ENCODE results near the gene SLC49A4.

DNA sequence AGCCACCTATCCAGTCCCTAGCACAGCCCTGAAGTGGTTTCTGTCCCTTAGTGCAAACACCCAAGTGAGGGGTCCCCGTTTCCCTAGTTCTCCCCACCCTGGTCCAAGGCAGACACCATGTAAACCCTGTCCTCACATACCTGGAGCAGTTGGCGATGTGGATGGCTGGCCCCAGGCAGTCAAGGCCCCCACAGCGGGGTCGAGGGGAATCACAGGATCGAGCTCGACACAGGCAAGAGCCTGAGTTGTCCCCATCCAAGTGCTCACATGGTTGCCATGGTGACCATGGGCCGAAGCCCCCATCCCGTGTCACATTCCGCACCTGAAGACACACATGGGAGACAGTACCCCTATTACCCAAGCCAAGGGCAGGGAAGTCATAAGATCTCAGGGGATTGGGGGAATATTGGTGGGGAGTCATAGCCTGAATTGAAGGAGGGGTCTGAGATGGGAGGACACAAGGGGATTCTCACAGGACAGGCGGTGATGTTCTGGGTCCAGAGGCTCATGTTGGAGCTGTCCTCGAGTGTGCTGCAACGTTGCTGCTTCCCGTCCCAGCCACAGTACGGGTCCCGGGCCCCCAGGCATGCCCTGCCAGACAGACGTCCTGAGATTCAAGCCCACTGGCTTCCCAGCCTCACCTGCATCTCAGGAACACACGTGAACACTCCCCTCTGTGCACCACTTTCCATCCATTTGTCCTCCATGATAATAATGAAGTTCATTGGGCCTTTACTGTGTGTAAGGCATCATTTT is 120.6 kb downstream of the SLC49A4 start:
- no peak for TF ChIP-seq PBX3 (IDR thresholded peaks at IDR 0.05)
- no peak for TF ChIP-seq YY1 (IDR thresholded peaks at IDR 0.05; ENCODE audit: low read depth)
- TF ChIP-seq, protein P1, sequence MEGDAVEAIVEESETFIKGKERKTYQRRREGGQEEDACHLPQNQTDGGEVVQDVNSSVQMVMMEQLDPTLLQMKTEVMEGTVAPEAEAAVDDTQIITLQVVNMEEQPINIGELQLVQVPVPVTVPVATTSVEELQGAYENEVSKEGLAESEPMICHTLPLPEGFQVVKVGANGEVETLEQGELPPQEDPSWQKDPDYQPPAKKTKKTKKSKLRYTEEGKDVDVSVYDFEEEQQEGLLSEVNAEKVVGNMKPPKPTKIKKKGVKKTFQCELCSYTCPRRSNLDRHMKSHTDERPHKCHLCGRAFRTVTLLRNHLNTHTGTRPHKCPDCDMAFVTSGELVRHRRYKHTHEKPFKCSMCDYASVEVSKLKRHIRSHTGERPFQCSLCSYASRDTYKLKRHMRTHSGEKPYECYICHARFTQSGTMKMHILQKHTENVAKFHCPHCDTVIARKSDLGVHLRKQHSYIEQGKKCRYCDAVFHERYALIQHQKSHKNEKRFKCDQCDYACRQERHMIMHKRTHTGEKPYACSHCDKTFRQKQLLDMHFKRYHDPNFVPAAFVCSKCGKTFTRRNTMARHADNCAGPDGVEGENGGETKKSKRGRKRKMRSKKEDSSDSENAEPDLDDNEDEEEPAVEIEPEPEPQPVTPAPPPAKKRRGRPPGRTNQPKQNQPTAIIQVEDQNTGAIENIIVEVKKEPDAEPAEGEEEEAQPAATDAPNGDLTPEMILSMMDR (IDR thresholded peaks at IDR 0.05), result no peak
- no peak for TF ChIP-seq SIN3A (IDR thresholded peaks at IDR 0.05; ENCODE audit: borderline replicate concordance, low read depth, low read length)
- no peak for TF ChIP-seq POLR2AphosphoS5 (IDR thresholded peaks at IDR 0.05; ENCODE audit: low read depth, low read length)
- TF ChIP-seq GATA2 (CRISPR knock-in tag; IDR thresholded peaks at IDR 0.05), result no peak
- TF ChIP-seq EZH2phosphoT487 (IDR thresholded peaks at IDR 0.05; ENCODE audit: borderline replicate concordance, low read depth), result no peak
- TF ChIP-seq MAX (IDR thresholded peaks at IDR 0.05; ENCODE audit: low read depth), result no peak
- TF ChIP-seq, protein P2, sequence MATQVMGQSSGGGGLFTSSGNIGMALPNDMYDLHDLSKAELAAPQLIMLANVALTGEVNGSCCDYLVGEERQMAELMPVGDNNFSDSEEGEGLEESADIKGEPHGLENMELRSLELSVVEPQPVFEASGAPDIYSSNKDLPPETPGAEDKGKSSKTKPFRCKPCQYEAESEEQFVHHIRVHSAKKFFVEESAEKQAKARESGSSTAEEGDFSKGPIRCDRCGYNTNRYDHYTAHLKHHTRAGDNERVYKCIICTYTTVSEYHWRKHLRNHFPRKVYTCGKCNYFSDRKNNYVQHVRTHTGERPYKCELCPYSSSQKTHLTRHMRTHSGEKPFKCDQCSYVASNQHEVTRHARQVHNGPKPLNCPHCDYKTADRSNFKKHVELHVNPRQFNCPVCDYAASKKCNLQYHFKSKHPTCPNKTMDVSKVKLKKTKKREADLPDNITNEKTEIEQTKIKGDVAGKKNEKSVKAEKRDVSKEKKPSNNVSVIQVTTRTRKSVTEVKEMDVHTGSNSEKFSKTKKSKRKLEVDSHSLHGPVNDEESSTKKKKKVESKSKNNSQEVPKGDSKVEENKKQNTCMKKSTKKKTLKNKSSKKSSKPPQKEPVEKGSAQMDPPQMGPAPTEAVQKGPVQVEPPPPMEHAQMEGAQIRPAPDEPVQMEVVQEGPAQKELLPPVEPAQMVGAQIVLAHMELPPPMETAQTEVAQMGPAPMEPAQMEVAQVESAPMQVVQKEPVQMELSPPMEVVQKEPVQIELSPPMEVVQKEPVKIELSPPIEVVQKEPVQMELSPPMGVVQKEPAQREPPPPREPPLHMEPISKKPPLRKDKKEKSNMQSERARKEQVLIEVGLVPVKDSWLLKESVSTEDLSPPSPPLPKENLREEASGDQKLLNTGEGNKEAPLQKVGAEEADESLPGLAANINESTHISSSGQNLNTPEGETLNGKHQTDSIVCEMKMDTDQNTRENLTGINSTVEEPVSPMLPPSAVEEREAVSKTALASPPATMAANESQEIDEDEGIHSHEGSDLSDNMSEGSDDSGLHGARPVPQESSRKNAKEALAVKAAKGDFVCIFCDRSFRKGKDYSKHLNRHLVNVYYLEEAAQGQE (IDR thresholded peaks at IDR 0.05; ENCODE audit: low read depth, low read length), result no peak
- no peak for TF ChIP-seq EP300 (IDR thresholded peaks at IDR 0.05; ENCODE audit: borderline replicate concordance in 1 of 2, low read depth in 1 of 2, low read length in 1 of 2)
- no peak for TF ChIP-seq FOSL2 (IDR thresholded peaks at IDR 0.05; ENCODE audit: borderline replicate concordance, low read depth)
- no peak for TF ChIP-seq USF1 (IDR thresholded peaks at IDR 0.05; ENCODE audit: borderline replicate concordance, low read depth)

Measured in SK-N-SH (cell line).